HepG2 (cell line): ENCODE data around the gene CCDC148. TPM values are rescaled to one million over a fixed set of nuclear protein-coding genes. Genes with fewer than 3 reads are reported as not detected.

Source experiments
- KLF16 ChIP-seq, 2 experiments: sonication (generic) in 1 of 2; formaldehyde crosslinking in 1 of 2; IDR thresholded peaks; 2 replicates each; pipeline versions ENCODE4 v1.6.1 to v1.8.0; 2016 to 2023; ENCODE audit warnings: missing genetic modification reagents in 2 of 2, missing compliant biosample characterization in 1 of 2
- MED13 ChIP-seq: sonication (generic); formaldehyde crosslinking; IDR thresholded peaks from 2 replicates; pipeline ENCODE4 v1.5.0; 2020; ENCODE audit warnings: missing genetic modification reagents
- PTBP1 ChIP-seq: fragments of 200-400 bp; formaldehyde crosslinking; IDR thresholded peaks from 2 replicates; pipeline ENCODE4 v1.6.1; 2018; ENCODE audit warnings: low read length, low read depth; ENCODE audit not compliant: poor library complexity, severe bottlenecking
- RBM22 ChIP-seq: fragments of 200-400 bp; formaldehyde crosslinking; optimal IDR thresholded peaks from 2 replicates; pipeline ENCODE3; 2017; ENCODE audit warnings: mild to moderate bottlenecking, low read length, moderate library complexity
- RBM39 ChIP-seq: fragments of 200-400 bp; formaldehyde crosslinking; IDR thresholded peaks from one replicate; pipeline ENCODE4 v1.6.1; 2018; ENCODE audit warnings: antibody characterized with exemption, mild to moderate bottlenecking, low read depth, low read length; ENCODE audit not compliant: poor library complexity, severe bottlenecking
- RNF2 ChIP-seq: fragments of 450-650 bp; conservative IDR thresholded peaks from 2 replicates; pipeline ENCODE4 v1.6.1; 2016; ENCODE audit warnings: low read depth
- SAP130 ChIP-seq: IDR thresholded peaks from 2 replicates; pipeline ENCODE4 v1.6.1; 2016; ENCODE audit warnings: low read depth
- SMARCE1 ChIP-seq: fragments of 450-650 bp; IDR thresholded peaks from 2 replicates; pipeline ENCODE4 v1.6.1; 2017; ENCODE audit warnings: borderline replicate concordance
- SP1 ChIP-seq, 2 experiments: fragments of 450-650 bp in 1 of 2; sonication (generic) in 1 of 2; formaldehyde crosslinking in 1 of 2; IDR thresholded peaks; 2 replicates each; pipeline versions ENCODE4 v1.4.0 to v1.6.1; 2016 to 2020; ENCODE audit warnings: missing genetic modification reagents in 1 of 2
- STAG1 ChIP-seq: sonication (generic); formaldehyde crosslinking; IDR thresholded peaks from 2 replicates; pipeline ENCODE4 v1.4.0; 2020; ENCODE audit warnings: missing genetic modification reagents
- U2AF1 ChIP-seq: fragments of 200-400 bp; formaldehyde crosslinking; optimal IDR thresholded peaks from 2 replicates; pipeline ENCODE3; 2017; ENCODE audit warnings: mild to moderate bottlenecking, low read depth, low read length
- ZFP36 ChIP-seq: fragments of 150-350 bp; IDR thresholded peaks from 2 replicates; pipeline ENCODE4 v1.6.1; 2018; ENCODE audit warnings: borderline replicate concordance, low read length, low read depth; ENCODE audit not compliant: partially characterized antibody
- ZNF121 ChIP-seq: sonication (generic); formaldehyde crosslinking; IDR thresholded peaks from 2 replicates; pipeline ENCODE4 v1.5.0; 2020; ENCODE audit warnings: mild to moderate bottlenecking, missing genetic modification reagents
- ZNF160 ChIP-seq: sonication (generic); formaldehyde crosslinking; IDR thresholded peaks from 2 replicates; pipeline ENCODE4 v1.8.0; 2022; ENCODE audit warnings: mild to moderate bottlenecking, inconsistent platforms, missing genetic modification reagents
- ZNF260 ChIP-seq: sonication (generic); formaldehyde crosslinking; IDR thresholded peaks from 2 replicates; pipeline ENCODE4 v1.4.0; 2020; ENCODE audit warnings: missing genetic modification reagents, low read depth, mild to moderate bottlenecking, borderline replicate concordance
- ZNF263 ChIP-seq: sonication (generic); formaldehyde crosslinking; IDR thresholded peaks from 2 replicates; pipeline ENCODE4 v1.4.0; 2020; ENCODE audit warnings: missing genetic modification reagents
- ZNF264 ChIP-seq: sonication (generic); formaldehyde crosslinking; IDR thresholded peaks from 2 replicates; pipeline ENCODE4 v1.4.0; 2020; ENCODE audit warnings: missing genetic modification reagents
- ZNF543 ChIP-seq: sonication (generic); formaldehyde crosslinking; IDR thresholded peaks from 2 replicates; pipeline ENCODE4 v1.4.0; 2020; ENCODE audit warnings: mild to moderate bottlenecking, missing genetic modification reagents
- ZNF782 ChIP-seq: sonication (generic); formaldehyde crosslinking; IDR thresholded peaks from 2 replicates; pipeline ENCODE4 v1.4.0; 2020; ENCODE audit warnings: missing genetic modification reagents, mild to moderate bottlenecking, borderline replicate concordance
- ZSCAN9 ChIP-seq: IDR thresholded peaks from 2 replicates; pipeline ENCODE4 v1.6.1; 2016; ENCODE audit warnings: borderline replicate concordance
- polyA plus RNA-seq, 8 experiments: library from polyadenylated mRNA; depleted of rRNA in 3 of 8; stranded (reverse) in 7 of 8; unstranded in 1 of 8; fragments of >200 nt; fragmentation: Illumina TruSeq in 4 of 8; extraction: Trizol in 4 of 8; gene quantifications; 2 replicates each; pipeline versions ENCODE4 v1.2.1 to v1.2.3, GENCODE V29; 2011 to 2016; ENCODE audit warnings: low read depth in 4 of 8, missing spikeins in 1 of 8, mixed read lengths in 1 of 8; ENCODE audit not compliant: insufficient read depth in 1 of 8
- total RNA-seq, 5 experiments: library from RNA; depleted of rRNA; stranded (reverse); fragments of >200 nt; fragmentation: Illumina TruSeq; extraction: Trizol; gene quantifications; 2 replicates each; pipeline ENCODE4 v1.2.3, GENCODE V29; 2016; ENCODE audit warnings: low read depth in 1 of 5
- TF ChIP-seq, protein P1 (sequence below): sonication (generic); formaldehyde crosslinking; IDR thresholded peaks from 2 replicates; pipeline ENCODE4 v1.4.0; 2020; ENCODE audit warnings: missing genetic modification reagents, borderline replicate concordance
- TF ChIP-seq, protein P2 (sequence below): sonication (generic); IDR thresholded peaks from 2 replicates; pipeline ENCODE4 v1.6.1; 2016; ENCODE audit warnings: low read depth, borderline replicate concordance
- TF ChIP-seq, protein P3 (sequence below): sonication (generic); formaldehyde crosslinking; IDR thresholded peaks from 2 replicates; pipeline ENCODE4 v1.5.0; 2020; ENCODE audit warnings: missing genetic modification reagents
- TF ChIP-seq, protein P4 (sequence below), 2 experiments: sonication (generic) in 1 of 2; formaldehyde crosslinking in 1 of 2; IDR thresholded peaks; 2 replicates each; pipeline versions ENCODE4 v1.4.0 to v1.6.1; 2018 to 2020; ENCODE audit warnings: missing genetic modification reagents in 2 of 2, borderline replicate concordance in 1 of 2, low read depth in 1 of 2, mild to moderate bottlenecking in 1 of 2, missing biosample characterization in 1 of 2

Gene CCDC148
- total and polyA plus RNA-seq, 2 of the 13 experiments (the other 11 are each of a cell fraction or from before 2014, with no cell fraction given), result 0.30 to 0.49 TPM

DNA sequence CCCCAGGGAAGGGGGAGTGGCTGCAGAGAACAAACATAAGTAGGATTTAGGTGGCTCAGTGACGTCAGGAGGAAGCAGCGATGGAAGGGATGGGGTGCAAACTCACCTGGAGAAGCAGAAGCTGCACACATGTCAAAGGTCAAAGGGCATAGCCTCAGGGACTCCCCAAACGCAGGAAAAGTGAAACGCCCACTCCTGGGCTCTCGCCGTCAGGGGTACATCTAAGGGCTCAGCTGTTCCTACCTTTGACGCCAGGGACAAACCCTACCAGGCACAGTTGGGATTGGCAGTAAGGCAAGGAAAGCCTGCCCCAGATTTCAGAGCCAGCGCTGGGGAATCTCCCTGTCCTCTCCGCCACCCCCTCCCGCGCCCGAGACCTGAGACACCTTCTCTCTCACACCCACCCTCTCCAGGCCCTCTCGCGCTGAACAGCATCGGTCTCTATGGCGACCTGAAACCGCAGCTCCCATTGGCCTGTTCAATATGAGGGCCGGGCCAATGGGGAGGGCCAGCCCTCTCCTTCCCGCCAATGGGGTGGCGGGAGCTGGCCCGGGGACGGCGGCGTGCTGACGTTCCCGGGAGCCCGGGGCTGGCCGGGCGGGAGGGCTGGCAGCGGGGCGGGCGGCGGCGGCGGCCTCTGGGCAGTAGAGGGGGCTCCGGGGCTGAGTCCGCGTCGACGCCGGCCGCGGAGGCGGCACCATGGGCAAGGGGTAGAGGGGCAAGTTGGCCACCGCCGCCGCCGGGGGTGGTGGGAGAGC is at the start of gene CCDC148, which contains the start of gene PKP4 (continued):
- TF ChIP-seq, protein P1, sequence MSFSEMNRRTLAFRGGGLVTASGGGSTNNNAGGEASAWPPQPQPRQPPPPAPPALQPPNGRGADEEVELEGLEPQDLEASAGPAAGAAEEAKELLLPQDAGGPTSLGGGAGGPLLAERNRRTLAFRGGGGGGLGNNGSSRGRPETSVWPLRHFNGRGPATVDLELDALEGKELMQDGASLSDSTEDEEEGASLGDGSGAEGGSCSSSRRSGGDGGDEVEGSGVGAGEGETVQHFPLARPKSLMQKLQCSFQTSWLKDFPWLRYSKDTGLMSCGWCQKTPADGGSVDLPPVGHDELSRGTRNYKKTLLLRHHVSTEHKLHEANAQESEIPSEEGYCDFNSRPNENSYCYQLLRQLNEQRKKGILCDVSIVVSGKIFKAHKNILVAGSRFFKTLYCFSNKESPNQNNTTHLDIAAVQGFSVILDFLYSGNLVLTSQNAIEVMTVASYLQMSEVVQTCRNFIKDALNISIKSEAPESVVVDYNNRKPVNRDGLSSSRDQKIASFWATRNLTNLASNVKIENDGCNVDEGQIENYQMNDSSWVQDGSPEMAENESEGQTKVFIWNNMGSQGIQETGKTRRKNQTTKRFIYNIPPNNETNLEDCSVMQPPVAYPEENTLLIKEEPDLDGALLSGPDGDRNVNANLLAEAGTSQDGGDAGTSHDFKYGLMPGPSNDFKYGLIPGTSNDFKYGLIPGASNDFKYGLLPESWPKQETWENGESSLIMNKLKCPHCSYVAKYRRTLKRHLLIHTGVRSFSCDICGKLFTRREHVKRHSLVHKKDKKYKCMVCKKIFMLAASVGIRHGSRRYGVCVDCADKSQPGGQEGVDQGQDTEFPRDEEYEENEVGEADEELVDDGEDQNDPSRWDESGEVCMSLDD (CRISPR knock-in tag), result no peak; the same call in 1 of the 2 replicates
- TF ChIP-seq PTBP1, result peak; percentile 69
- TF ChIP-seq, protein P2, sequence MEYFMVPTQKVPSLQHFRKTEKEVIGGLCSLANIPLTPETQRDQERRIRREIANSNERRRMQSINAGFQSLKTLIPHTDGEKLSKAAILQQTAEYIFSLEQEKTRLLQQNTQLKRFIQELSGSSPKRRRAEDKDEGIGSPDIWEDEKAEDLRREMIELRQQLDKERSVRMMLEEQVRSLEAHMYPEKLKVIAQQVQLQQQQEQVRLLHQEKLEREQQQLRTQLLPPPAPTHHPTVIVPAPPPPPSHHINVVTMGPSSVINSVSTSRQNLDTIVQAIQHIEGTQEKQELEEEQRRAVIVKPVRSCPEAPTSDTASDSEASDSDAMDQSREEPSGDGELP, result peak; percentile 66; the same call in 1 of the 2 replicates
- no peak for TF ChIP-seq SP1 (IDR thresholded peaks at IDR 0.05)
- no peak for TF ChIP-seq SP1 (CRISPR knock-in tag; IDR thresholded peaks at IDR 0.05)
- TF ChIP-seq KLF16 (CRISPR knock-in tag; IDR thresholded peaks at IDR 0.05), result no peak
- no peak for TF ChIP-seq RNF2
- no peak for TF ChIP-seq ZNF264 (CRISPR knock-in tag)
- TF ChIP-seq MED13 (CRISPR knock-in tag), result no peak
- TF ChIP-seq ZNF543 (CRISPR knock-in tag), result no peak
- TF ChIP-seq ZNF263, result no peak
- TF ChIP-seq, protein P3, sequence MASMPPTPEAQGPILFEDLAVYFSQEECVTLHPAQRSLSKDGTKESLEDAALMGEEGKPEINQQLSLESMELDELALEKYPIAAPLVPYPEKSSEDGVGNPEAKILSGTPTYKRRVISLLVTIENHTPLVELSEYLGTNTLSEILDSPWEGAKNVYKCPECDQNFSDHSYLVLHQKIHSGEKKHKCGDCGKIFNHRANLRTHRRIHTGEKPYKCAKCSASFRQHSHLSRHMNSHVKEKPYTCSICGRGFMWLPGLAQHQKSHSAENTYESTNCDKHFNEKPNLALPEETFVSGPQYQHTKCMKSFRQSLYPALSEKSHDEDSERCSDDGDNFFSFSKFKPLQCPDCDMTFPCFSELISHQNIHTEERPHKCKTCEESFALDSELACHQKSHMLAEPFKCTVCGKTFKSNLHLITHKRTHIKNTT (CRISPR knock-in tag), result no peak
- no peak for TF ChIP-seq ZSCAN9
- no peak for TF ChIP-seq ZNF260 (CRISPR knock-in tag)
- peak; percentile 90 for TF ChIP-seq SAP130 (CRISPR knock-in tag)
- no peak for TF ChIP-seq RBM22
- peak; percentile 23; the same call in 1 of the 2 replicates for TF ChIP-seq STAG1
- no peak for TF ChIP-seq U2AF1
- no peak for TF ChIP-seq ZNF782
- no peak for TF ChIP-seq SMARCE1
- no peak for TF ChIP-seq ZNF160 (CRISPR knock-in tag)
- TF ChIP-seq, protein P4, sequence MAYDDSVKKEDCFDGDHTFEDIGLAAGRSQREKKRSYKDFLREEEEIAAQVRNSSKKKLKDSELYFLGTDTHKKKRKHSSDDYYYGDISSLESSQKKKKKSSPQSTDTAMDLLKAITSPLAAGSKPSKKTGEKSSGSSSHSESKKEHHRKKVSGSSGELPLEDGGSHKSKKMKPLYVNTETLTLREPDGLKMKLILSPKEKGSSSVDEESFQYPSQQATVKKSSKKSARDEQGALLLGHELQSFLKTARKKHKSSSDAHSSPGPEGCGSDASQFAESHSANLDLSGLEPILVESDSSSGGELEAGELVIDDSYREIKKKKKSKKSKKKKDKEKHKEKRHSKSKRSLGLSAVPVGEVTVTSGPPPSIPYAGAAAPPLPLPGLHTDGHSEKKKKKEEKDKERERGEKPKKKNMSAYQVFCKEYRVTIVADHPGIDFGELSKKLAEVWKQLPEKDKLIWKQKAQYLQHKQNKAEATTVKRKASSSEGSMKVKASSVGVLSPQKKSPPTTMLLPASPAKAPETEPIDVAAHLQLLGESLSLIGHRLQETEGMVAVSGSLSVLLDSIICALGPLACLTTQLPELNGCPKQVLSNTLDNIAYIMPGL (CRISPR knock-in tag; IDR thresholded peaks at IDR 0.05; ENCODE audit: borderline replicate concordance in 1 of 2, low read depth in 1 of 2), result no peak
- TF ChIP-seq ZNF121 (CRISPR knock-in tag), result no peak
- TF ChIP-seq ZFP36, result no peak
- TF ChIP-seq RBM39, result no peak
